ENCODE measurements around the gene DYNC1LI1. TPM values are rescaled to one million over a fixed set of nuclear protein-coding genes. Genes with fewer than 3 reads are reported as not detected.

DYNC1LI1 gene
- total and polyA plus RNA-seq, 9 of the 15 experiments (the other 6 are each of a cell fraction or from before 2014, with no cell fraction given): 21.0 to 85.4 (median 61.3) TPM

- TF ChIP-seq, protein P1, sequence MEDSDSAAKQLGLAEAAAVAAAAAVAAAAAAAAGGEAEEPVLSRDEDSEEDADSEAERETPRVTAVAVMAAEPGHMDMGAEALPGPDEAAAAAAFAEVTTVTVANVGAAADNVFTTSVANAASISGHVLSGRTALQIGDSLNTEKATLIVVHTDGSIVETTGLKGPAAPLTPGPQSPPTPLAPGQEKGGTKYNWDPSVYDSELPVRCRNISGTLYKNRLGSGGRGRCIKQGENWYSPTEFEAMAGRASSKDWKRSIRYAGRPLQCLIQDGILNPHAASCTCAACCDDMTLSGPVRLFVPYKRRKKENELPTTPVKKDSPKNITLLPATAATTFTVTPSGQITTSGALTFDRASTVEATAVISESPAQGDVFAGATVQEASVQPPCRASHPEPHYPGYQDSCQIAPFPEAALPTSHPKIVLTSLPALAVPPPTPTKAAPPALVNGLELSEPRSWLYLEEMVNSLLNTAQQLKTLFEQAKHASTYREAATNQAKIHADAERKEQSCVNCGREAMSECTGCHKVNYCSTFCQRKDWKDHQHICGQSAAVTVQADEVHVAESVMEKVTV (CRISPR knock-in tag; IDR thresholded peaks at IDR 0.05): peak; percentile 98
- TF ChIP-seq ATF7 (IDR thresholded peaks at IDR 0.05) (peak; percentile 59), MYC (IDR thresholded peaks at IDR 0.05; ENCODE audit: low read depth, low read length) (peak; percentile 41; the same call in 1 of the 2 replicates), MYC (CRISPR knock-in tag; IDR thresholded peaks at IDR 0.05; ENCODE audit: borderline replicate concordance, low read depth) (no peak), RAD21 (CRISPR knock-in tag; conservative IDR thresholded peaks at IDR 0.05 in 1 of 2, IDR thresholded peaks at IDR 0.05 in 1 of 2) (peak; percentile 99 to 100), PHB (CRISPR knock-in tag; IDR thresholded peaks at IDR 0.05) (no peak), MAFK (IDR thresholded peaks at IDR 0.05; ENCODE audit: low read length) (peak; percentile 11; the same call in 1 of the 2 replicates), CEBPB (tag; IDR thresholded peaks at IDR 0.05) (0 out of 2 replicates have a peak, but pooled peaks have one; percentile 7), MYBL2 (IDR thresholded peaks at IDR 0.05; ENCODE audit: low read depth) (no peak), MYBL2 (CRISPR knock-in tag; IDR thresholded peaks at IDR 0.05; ENCODE audit: borderline replicate concordance) (no peak), ILF3 (IDR thresholded peaks at IDR 0.05; ENCODE audit: borderline replicate concordance) (no peak), ZNF232 (CRISPR knock-in tag; IDR thresholded peaks at IDR 0.05) (no peak), ZEB2 (IDR thresholded peaks at IDR 0.05) (0 out of 2 replicates have a peak, but pooled peaks have one; percentile 18), SMC3 (conservative IDR thresholded peaks at IDR 0.05; ENCODE audit: insufficient read depth, low read depth, low read length) (peak; percentile 97), SP1 (CRISPR knock-in tag; IDR thresholded peaks at IDR 0.05) (0 out of 2 replicates have a peak, but pooled peaks have one; percentile 47), TCF15 (CRISPR knock-in tag; IDR thresholded peaks at IDR 0.05) (no peak)
- TF ChIP-seq, protein P2, sequence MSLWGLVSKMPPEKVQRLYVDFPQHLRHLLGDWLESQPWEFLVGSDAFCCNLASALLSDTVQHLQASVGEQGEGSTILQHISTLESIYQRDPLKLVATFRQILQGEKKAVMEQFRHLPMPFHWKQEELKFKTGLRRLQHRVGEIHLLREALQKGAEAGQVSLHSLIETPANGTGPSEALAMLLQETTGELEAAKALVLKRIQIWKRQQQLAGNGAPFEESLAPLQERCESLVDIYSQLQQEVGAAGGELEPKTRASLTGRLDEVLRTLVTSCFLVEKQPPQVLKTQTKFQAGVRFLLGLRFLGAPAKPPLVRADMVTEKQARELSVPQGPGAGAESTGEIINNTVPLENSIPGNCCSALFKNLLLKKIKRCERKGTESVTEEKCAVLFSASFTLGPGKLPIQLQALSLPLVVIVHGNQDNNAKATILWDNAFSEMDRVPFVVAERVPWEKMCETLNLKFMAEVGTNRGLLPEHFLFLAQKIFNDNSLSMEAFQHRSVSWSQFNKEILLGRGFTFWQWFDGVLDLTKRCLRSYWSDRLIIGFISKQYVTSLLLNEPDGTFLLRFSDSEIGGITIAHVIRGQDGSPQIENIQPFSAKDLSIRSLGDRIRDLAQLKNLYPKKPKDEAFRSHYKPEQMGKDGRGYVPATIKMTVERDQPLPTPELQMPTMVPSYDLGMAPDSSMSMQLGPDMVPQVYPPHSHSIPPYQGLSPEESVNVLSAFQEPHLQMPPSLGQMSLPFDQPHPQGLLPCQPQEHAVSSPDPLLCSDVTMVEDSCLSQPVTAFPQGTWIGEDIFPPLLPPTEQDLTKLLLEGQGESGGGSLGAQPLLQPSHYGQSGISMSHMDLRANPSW (CRISPR knock-in tag; IDR thresholded peaks at IDR 0.05): no peak
- TF ChIP-seq, protein P3, sequence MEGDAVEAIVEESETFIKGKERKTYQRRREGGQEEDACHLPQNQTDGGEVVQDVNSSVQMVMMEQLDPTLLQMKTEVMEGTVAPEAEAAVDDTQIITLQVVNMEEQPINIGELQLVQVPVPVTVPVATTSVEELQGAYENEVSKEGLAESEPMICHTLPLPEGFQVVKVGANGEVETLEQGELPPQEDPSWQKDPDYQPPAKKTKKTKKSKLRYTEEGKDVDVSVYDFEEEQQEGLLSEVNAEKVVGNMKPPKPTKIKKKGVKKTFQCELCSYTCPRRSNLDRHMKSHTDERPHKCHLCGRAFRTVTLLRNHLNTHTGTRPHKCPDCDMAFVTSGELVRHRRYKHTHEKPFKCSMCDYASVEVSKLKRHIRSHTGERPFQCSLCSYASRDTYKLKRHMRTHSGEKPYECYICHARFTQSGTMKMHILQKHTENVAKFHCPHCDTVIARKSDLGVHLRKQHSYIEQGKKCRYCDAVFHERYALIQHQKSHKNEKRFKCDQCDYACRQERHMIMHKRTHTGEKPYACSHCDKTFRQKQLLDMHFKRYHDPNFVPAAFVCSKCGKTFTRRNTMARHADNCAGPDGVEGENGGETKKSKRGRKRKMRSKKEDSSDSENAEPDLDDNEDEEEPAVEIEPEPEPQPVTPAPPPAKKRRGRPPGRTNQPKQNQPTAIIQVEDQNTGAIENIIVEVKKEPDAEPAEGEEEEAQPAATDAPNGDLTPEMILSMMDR (IDR thresholded peaks at IDR 0.05 in 2 of 3, conservative IDR thresholded peaks at IDR 0.05 in 1 of 3; ENCODE audit: insufficient read depth in 2 of 3, low read depth in 1 of 3, low read length in 3 of 3): peak; percentile 87 to 99 (median 90)
These were observed 60.5 kb downstream of the DYNC1LI1 start (continued) for GRCh38 chr3:32510075-32510724.

Measured in K562 (cell line).